Upper lobe of right lung (tissue), 1 donor: ENCODE results near the gene IL15RA. TPM values are rescaled to one million over a fixed set of nuclear protein-coding genes. Genes with fewer than 3 reads are reported as not detected.
A peak's percentile ranks its signal among the peaks of the same experiment; 100 is the strongest.
"Not testable (repeated sequence)": the region's sequence is repeated elsewhere in the genome, so short reads cannot be mapped to it uniquely, and the experiment has no call there.

ENCODE experiments used
- ATAC-seq: fragments of 200-7000 bp; cut with Tn5 transposase; one replicate; pipeline ENCODE4 v1.9.1; 2020; ENCODE audit warnings: mild to moderate bottlenecking, moderate library complexity
- DNase-seq: peaks from one replicate; pipeline ENCODE4 v3.0.0-alpha.2; 2020
- H3K27ac ChIP-seq: fragments of 200-600 bp; one replicate; pipeline ENCODE4 v1.8.0; 2022
- H3K27me3 ChIP-seq: fragments of 200-600 bp; one replicate; pipeline ENCODE4 v1.8.0; 2022; ENCODE audit warnings: mild to moderate bottlenecking
- H3K36me3 ChIP-seq: fragments of 200-600 bp; one replicate; pipeline ENCODE4 v1.8.0; 2022
- H3K4me1 ChIP-seq: fragments of 200-600 bp; one replicate; pipeline ENCODE4 v1.8.0; 2022
- H3K4me3 ChIP-seq: fragments of 200-600 bp; one replicate; pipeline ENCODE4 v1.8.0; 2022; ENCODE audit warnings: mild to moderate bottlenecking
- H3K9me3 ChIP-seq: fragments of 200-600 bp; one replicate; pipeline ENCODE4 v1.8.0; 2022
- intact Hi-C: fragments of 100-400 bp; cut with DNase I; formaldehyde crosslinking; loops from one replicate; pipeline ENCODE4 v1.11.0; 2022
- total RNA-seq: library from RNA; stranded (reverse); fragmentation: NEBNext Ultra II Directional; extraction: Animal tissue kit (Norgen Biotek cat#: 25700); gene quantifications from one replicate; pipeline ENCODE4 v1.2.1, GENCODE V29; 2021
- TF ChIP-seq, protein P1 (sequence below): fragments of 200-600 bp; IDR thresholded peaks from one replicate; pipeline ENCODE4 v1.8.0; 2022; ENCODE audit warnings: antibody characterized with exemption
- donor health status: DM: no; HTN: yes; CAD: no; lungs with severe emphysema.

IL15RA gene
- total RNA-seq, 1 donor from 2014 or later = 36.7 TPM

DNA sequence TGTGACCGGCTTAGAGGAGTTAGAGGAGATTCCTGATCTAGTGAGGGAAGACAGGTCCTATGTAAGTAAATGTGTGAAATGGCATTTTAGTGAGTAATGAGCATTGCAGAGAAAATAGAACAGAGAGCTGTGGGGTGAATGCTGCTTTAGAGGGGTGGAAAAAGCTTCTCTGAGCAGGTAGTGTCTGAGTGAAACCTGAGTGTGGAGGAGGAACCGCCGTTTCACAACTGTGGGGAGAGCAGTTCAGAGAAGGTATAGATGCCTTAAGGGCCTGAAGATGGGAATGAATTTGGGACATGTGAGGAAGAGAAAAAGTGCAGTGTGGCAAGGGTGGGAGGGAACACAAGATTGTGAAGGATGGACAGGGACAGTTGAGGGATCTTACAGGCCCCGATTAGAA, 65.7 kb downstream of the IL15RA start:
- no peak for ATAC-seq
- no peaks in the 10 kb centered on the region for H3K27me3 ChIP-seq
- no peak overlapping the region for H3K4me3 ChIP-seq
- intact Hi-C loops = no loop called here
- no peaks in the 10 kb centered on the region for H3K9me3 ChIP-seq
- no peaks in the 10 kb centered on the region for H3K4me1 ChIP-seq
- H3K27ac ChIP-seq = no peak overlapping the region
- TF ChIP-seq, protein P1, sequence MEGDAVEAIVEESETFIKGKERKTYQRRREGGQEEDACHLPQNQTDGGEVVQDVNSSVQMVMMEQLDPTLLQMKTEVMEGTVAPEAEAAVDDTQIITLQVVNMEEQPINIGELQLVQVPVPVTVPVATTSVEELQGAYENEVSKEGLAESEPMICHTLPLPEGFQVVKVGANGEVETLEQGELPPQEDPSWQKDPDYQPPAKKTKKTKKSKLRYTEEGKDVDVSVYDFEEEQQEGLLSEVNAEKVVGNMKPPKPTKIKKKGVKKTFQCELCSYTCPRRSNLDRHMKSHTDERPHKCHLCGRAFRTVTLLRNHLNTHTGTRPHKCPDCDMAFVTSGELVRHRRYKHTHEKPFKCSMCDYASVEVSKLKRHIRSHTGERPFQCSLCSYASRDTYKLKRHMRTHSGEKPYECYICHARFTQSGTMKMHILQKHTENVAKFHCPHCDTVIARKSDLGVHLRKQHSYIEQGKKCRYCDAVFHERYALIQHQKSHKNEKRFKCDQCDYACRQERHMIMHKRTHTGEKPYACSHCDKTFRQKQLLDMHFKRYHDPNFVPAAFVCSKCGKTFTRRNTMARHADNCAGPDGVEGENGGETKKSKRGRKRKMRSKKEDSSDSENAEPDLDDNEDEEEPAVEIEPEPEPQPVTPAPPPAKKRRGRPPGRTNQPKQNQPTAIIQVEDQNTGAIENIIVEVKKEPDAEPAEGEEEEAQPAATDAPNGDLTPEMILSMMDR = no peak
- H3K36me3 ChIP-seq = peaks cover 86% of the 10 kb centered on the region
- no peak for DNase-seq

- peaks cover under 1% of the 10 kb centered on the region for H3K4me1 ChIP-seq
- H3K9me3 ChIP-seq = no peaks in the 10 kb centered on the region
- intact Hi-C loops = no loop called here
- no peak for ATAC-seq
- H3K27me3 ChIP-seq = no peaks in the 10 kb centered on the region
- H3K4me3 ChIP-seq = no peak overlapping the region
- TF ChIP-seq, protein P1 = no peak
- no peak for DNase-seq
- H3K36me3 ChIP-seq = peaks cover 84% of the 10 kb centered on the region
- no peak overlapping the region for H3K27ac ChIP-seq
Measured at GRCh38 chr10:5910323-5911100, 66.8 kb downstream of the IL15RA start.

- DNase-seq, H3K27ac ChIP-seq, H3K4me1 ChIP-seq, H3K4me3 ChIP-seq, H3K27me3 ChIP-seq, intact Hi-C loops, H3K9me3 ChIP-seq, ATAC-seq: not testable (repeated sequence)
- H3K36me3 ChIP-seq = peaks cover 66% of the 10 kb centered on the region
Measured at GRCh38 chr10:5908676-5909075, 68.7 kb downstream of the IL15RA start.

DNA sequence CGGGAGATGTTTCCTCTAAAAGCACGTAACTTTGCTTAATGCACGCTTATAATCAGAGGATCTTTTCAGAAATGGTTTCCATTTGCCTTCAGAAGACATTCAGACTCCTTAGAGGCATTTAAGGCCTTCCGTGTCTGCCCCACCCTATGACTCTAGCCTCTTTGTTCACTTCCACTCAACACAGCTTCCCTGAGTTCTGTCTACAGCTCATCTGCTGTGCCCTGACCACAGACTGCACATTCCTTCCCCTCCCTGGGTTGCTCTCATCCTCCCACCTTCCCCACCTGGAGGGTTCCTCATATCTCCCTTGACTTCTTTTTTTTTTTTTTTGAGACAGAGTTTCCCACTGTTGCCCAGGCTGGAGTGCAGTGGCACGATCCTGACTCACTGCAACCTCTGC, 70.7 kb downstream of the IL15RA start:
- intact Hi-C loops = no loop called here
- Histone ChIP-seq H3K36me3 (peaks cover 46% of the 10 kb centered on the region), H3K9me3 (no peaks in the 10 kb centered on the region), H3K27me3 (no peaks in the 10 kb centered on the region), H3K4me3 (no peak overlapping the region), H3K27ac (peak overlapping the region; percentile 9), H3K4me1 (peaks cover 6% of the 10 kb centered on the region)
- ATAC-seq = no peak
- DNase-seq = no peak
- TF ChIP-seq, protein P1 = no peak

DNA sequence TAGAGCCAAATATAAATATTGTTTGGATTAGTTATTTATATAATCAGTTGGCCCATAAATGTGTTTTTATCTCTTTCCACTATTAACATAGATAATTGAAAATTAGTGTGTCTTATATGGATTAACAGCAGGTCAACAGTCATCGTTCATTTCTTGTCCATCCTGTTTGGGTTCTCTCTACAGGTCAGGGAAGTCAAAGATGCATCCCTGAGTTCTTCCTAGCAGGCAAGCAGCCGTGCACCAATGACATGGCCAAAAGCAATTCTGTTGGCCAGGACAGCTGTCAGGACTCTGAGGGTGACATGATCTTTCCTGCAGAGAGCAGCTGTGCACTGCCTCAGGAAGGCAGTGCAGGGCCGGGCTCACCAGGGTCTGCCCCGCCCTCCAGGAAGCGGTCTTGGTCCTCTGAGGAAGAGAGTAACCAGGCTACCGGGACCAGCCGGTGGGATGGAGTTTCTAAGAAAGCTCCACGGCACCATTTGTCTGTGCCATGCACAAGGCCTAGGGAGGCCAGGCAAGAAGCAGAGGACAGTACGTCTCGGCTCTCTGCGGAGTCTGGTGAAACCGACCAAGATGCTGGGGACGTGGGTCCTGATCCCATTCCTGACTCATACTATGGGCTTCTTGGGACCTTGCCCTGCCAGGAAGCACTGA, 71.4 kb downstream of the IL15RA start:
- intact Hi-C loops = no loop called here
- H3K4me1 ChIP-seq = peaks cover 6% of the 10 kb centered on the region

DNA sequence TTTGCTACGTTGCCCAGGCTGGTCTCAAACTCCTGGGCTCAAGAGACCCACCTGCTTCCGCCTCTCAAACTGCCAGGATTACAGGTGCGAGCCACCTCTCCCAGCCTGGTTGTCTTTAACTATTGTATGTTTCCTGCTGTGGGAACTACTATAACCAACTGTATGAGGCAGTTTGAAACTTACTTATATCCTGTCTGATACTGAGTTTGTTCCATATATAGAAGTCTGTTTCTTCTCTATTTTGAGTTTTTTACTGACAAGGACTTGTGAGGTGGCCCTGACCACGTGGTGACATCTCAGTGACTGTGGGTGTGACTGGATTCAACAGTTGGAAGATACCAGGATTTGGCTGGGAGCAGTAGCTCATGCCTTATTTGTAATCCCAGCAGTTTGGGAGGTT, 73.1 kb downstream of the IL15RA start:
- H3K9me3 ChIP-seq = no peaks in the 10 kb centered on the region
- intact Hi-C loops = no loop called here
- TF ChIP-seq, protein P1 = no peak
- peaks cover 21% of the 10 kb centered on the region for H3K36me3 ChIP-seq
- DNase-seq (no peak), ATAC-seq (no peak)
- H3K27me3 ChIP-seq = no peaks in the 10 kb centered on the region
- H3K4me1 ChIP-seq = peaks cover 6% of the 10 kb centered on the region
- no peak overlapping the region for H3K27ac ChIP-seq
- H3K4me3 ChIP-seq = no peak overlapping the region

More for the DNA sequence above, 71.4 kb downstream of the IL15RA start:
- peaks cover 39% of the 10 kb centered on the region for H3K36me3 ChIP-seq
- H3K9me3 ChIP-seq = no peaks in the 10 kb centered on the region
- no peaks in the 10 kb centered on the region for H3K27me3 ChIP-seq
- peak overlapping the region; percentile 9 for H3K27ac ChIP-seq
- no peak overlapping the region for H3K4me3 ChIP-seq
- DNase-seq (no peak), ATAC-seq (peak; percentile 66)
- TF ChIP-seq, protein P1 = no peak
